ENCODE data around the gene ANKRD7.
A peak's percentile ranks its signal among the peaks of the same experiment; 100 is the strongest.

Gene ANKRD7

GRCh38 chr7:118224521-118224920 is at the start of gene ANKRD7:
Gene ANKRD7 (plus strand): TSS chr7:118224704. CDS start chr7:118224831, 127 bp downstream.
- no peak for DNase-seq (ENCODE audit: low spot score)

- no peak for DNase-seq (ENCODE audit: low spot score)
Observed at GRCh38 chr7:118175740-118176139, 48.8 kb upstream of the ANKRD7 start.

GRCh38 chr7:118179191-118179590 is 45.3 kb upstream of the ANKRD7 start:
- no peak for DNase-seq (ENCODE audit: low spot score)

- DNase-seq (ENCODE audit: low spot score) = no peak
Observed at GRCh38 chr7:118182593-118183427, 41.7 kb upstream of the ANKRD7 start.

- no peak for DNase-seq (ENCODE audit: low spot score)
Observed at GRCh38 chr7:118183428-118183785, 41.1 kb upstream of the ANKRD7 start.

GRCh38 chr7:118183786-118184564 is 40.5 kb upstream of the ANKRD7 start, which contains the start of gene LSM8:
Gene LSM8 (plus strand): TSS chr7:118184164. CDS start chr7:118184224, 60 bp downstream.
- peak; percentile 99 for DNase-seq (ENCODE audit: low spot score)

GRCh38 chr7:118184565-118184940 is 40.0 kb upstream of the ANKRD7 start:
- no peak for DNase-seq (ENCODE audit: low spot score)

GRCh38 chr7:118185163-118185860 is 39.2 kb upstream of the ANKRD7 start:
- no peak for DNase-seq (ENCODE audit: low spot score)

GRCh38 chr7:118186501-118186900 is 38.0 kb upstream of the ANKRD7 start:
- DNase-seq (ENCODE audit: low spot score) = no peak

GRCh38 chr7:118194571-118194970 is 29.9 kb upstream of the ANKRD7 start:
- DNase-seq (ENCODE audit: low spot score) = no peak

GRCh38 chr7:118195837-118196474 is 28.5 kb upstream of the ANKRD7 start:
- peak; percentile 63 for DNase-seq (ENCODE audit: low spot score)

- DNase-seq (ENCODE audit: low spot score) = no peak
Observed at GRCh38 chr7:118202061-118202460, 22.4 kb upstream of the ANKRD7 start.

GRCh38 chr7:118214051-118214832 is 10.3 kb upstream of the ANKRD7 start:
- DNase-seq (ENCODE audit: low spot score) = peak; percentile 95

- DNase-seq (ENCODE audit: low spot score) = no peak
Observed at GRCh38 chr7:118214833-118215182, 9.7 kb upstream of the ANKRD7 start.

GRCh38 chr7:118217210-118217619 is 7.3 kb upstream of the ANKRD7 start:
- no peak for DNase-seq (ENCODE audit: low spot score)

GRCh38 chr7:118218413-118219156 is 5.9 kb upstream of the ANKRD7 start:
- DNase-seq (ENCODE audit: low spot score) = no peak

GRCh38 chr7:118219157-118219512 is 5.4 kb upstream of the ANKRD7 start:
- DNase-seq (ENCODE audit: low spot score) = no peak

GRCh38 chr7:118220583-118220982 is 3.9 kb upstream of the ANKRD7 start:
- no peak for DNase-seq (ENCODE audit: low spot score)

GRCh38 chr7:118222591-118222990 is 1.9 kb upstream of the ANKRD7 start:
- no peak for DNase-seq (ENCODE audit: low spot score)

GRCh38 chr7:118232837-118233236 is 8.3 kb downstream of the ANKRD7 start:
- DNase-seq (ENCODE audit: low spot score) = peak; percentile 59

- no peak for DNase-seq (ENCODE audit: low spot score)
Observed at GRCh38 chr7:118233799-118234198, 9.3 kb downstream of the ANKRD7 start.
